OCI-LY3 (cell line): ENCODE results near the gene ERC2.

Experiments
- H2AFZ ChIP-seq: fragments of 200-600, 300-600 bp; shearing (Covaris generic); 2 replicates; pipeline ENCODE4 v1.6.0; 2014; ENCODE audit warnings: antibody characterized with exemption, low read depth, low read length
- H3K27ac ChIP-seq: fragments of 200-600, 300-600 bp; sonication (generic); 2 replicates; pipeline ENCODE4 v1.5.1; 2014; ENCODE audit warnings: mild to moderate bottlenecking, low read length, moderate library complexity, mixed read lengths
- H3K27me3 ChIP-seq: fragments of 200-600, 300-600 bp; sonication (generic); 2 replicates; pipeline ENCODE4 v1.6.1; 2014; ENCODE audit warnings: low read depth, low read length, mixed read lengths
- H3K36me3 ChIP-seq: fragments of 200-600, 300-600 bp; sonication (generic); replicated peaks from 2 replicates; pipeline ENCODE3; 2014; ENCODE audit warnings: low read depth, low read length, mixed read lengths
- H3K4me1 ChIP-seq: fragments of 300-600, 200-600 bp; sonication (generic); 2 replicates; pipeline ENCODE4 v1.6.1; 2014; ENCODE audit warnings: low read length, mixed read lengths
- H3K4me2 ChIP-seq: fragments of 200-600, 300-600 bp; sonication (generic); 2 replicates; pipeline ENCODE4 v1.6.1; 2014; ENCODE audit warnings: low read length, mixed read lengths
- H3K4me3 ChIP-seq: fragments of 300-600, 200-600 bp; sonication (generic); 2 replicates; pipeline ENCODE4 v1.5.1; 2014; ENCODE audit warnings: antibody characterized with exemption, mild to moderate bottlenecking, low read length, moderate library complexity
- H3K79me2 ChIP-seq: fragments of 300-600, 200-600 bp; shearing (Covaris generic); 2 replicates; pipeline ENCODE4 v1.6.1; 2014; ENCODE audit warnings: mild to moderate bottlenecking, low read length, mixed read lengths
- H3K9ac ChIP-seq: fragments of 300-600, 200-600 bp; shearing (Covaris generic); 2 replicates; pipeline ENCODE4 v1.6.0; 2014; ENCODE audit warnings: mild to moderate bottlenecking, low read length, moderate library complexity
- H3K9me3 ChIP-seq: fragments of 200-600, 300-600 bp; shearing (Covaris generic); 2 replicates; pipeline ENCODE4 v1.6.1; 2014; ENCODE audit warnings: low read length, mixed read lengths; ENCODE audit not compliant: insufficient read depth
- H4K20me1 ChIP-seq: fragments of 200-600, 300-600 bp; sonication (generic); 2 replicates; pipeline ENCODE4 v1.6.1; 2016; ENCODE audit warnings: low read length, mixed read lengths; ENCODE audit not compliant: insufficient read depth
- EZH2phosphoT487 ChIP-seq: fragments of 200-600 bp; shearing (Covaris generic); IDR thresholded peaks from 2 replicates; pipeline ENCODE4 v1.6.1; 2018; ENCODE audit warnings: antibody characterized with exemption, mixed run types, low read depth
- TF ChIP-seq, protein P1 (sequence below): fragments of 200-600, 300-600 bp; sonication (generic); IDR thresholded peaks from 2 replicates; pipeline ENCODE4 v1.5.1; 2014; ENCODE audit warnings: antibody characterized with exemption, low read length, low read depth

ERC2 gene

DNA sequence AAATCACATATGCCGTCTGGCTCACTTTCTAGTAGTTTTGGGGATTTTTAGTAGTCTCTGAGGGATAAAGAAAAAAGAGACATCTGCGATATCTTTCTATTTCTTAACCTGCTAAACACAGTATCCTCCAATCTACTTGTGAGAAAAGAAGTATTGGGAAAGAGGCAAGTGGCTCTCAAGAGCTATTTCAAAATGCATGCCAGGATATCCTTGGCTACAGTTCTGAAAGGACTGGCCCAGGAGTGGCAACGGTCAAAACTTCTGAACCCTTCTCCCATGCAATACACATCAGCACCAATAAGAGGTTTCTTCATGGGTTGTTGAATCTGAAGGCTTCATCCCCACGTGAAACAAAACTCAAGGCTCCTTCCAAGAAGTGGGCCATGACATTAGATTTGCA lies 777.1 kb downstream of the ERC2 start:
- peaks cover 11% of the 10 kb centered on the region; the same call in 1 of the 2 replicates for H3K4me1 ChIP-seq
- H3K4me2 ChIP-seq = no peak overlapping the region
- H2AFZ ChIP-seq = no peak overlapping the region

DNA sequence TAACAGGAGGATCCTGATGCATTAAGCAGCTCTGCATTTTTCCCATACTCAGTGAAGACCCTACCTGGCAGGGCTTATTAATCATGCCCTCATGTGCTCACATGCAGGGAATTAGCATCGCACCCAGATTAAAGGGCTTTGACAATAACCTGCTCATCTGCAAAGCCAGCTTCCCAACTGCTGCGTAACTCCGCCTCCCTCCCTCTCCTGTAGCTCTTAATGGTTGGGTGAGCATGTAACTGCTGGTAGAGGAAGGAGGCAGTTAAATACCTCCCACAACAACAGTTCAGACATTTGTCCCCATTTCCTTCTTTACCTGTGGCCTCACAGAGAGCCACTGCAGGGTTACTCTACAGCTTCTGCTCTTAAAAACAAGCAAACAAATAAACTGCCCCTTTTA lies 777.5 kb downstream of the ERC2 start:
- Histone ChIP-seq H3K27ac (no peak overlapping the region), H3K4me3 (no peak overlapping the region), H3K79me2 (no peaks in the 10 kb centered on the region), H3K4me2 (no peak overlapping the region), H3K36me3 (no peaks in the 10 kb centered on the region), H3K4me1 (peaks cover 11% of the 10 kb centered on the region; the same call in 1 of the 2 replicates), H3K27me3 (peaks cover 31% of the 10 kb centered on the region), H3K9ac (no peak overlapping the region), H2AFZ (no peak overlapping the region), H4K20me1 (no peaks in the 10 kb centered on the region), H3K9me3 (no peaks in the 10 kb centered on the region)
- TF ChIP-seq, protein P1, sequence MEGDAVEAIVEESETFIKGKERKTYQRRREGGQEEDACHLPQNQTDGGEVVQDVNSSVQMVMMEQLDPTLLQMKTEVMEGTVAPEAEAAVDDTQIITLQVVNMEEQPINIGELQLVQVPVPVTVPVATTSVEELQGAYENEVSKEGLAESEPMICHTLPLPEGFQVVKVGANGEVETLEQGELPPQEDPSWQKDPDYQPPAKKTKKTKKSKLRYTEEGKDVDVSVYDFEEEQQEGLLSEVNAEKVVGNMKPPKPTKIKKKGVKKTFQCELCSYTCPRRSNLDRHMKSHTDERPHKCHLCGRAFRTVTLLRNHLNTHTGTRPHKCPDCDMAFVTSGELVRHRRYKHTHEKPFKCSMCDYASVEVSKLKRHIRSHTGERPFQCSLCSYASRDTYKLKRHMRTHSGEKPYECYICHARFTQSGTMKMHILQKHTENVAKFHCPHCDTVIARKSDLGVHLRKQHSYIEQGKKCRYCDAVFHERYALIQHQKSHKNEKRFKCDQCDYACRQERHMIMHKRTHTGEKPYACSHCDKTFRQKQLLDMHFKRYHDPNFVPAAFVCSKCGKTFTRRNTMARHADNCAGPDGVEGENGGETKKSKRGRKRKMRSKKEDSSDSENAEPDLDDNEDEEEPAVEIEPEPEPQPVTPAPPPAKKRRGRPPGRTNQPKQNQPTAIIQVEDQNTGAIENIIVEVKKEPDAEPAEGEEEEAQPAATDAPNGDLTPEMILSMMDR = no peak
- TF ChIP-seq EZH2phosphoT487 = no peak

More for the DNA sequence above, 777.1 kb downstream of the ERC2 start:
- no peaks in the 10 kb centered on the region for H4K20me1 ChIP-seq
- H3K36me3 ChIP-seq = no peaks in the 10 kb centered on the region
- no peaks in the 10 kb centered on the region for H3K79me2 ChIP-seq
- no peak for TF ChIP-seq EZH2phosphoT487
- TF ChIP-seq, protein P1 = no peak
- H3K27me3 ChIP-seq = peaks cover 31% of the 10 kb centered on the region
- H3K4me3 ChIP-seq = no peak overlapping the region
- H3K9ac ChIP-seq = no peak overlapping the region
- no peak overlapping the region for H3K27ac ChIP-seq
- no peaks in the 10 kb centered on the region for H3K9me3 ChIP-seq

DNA sequence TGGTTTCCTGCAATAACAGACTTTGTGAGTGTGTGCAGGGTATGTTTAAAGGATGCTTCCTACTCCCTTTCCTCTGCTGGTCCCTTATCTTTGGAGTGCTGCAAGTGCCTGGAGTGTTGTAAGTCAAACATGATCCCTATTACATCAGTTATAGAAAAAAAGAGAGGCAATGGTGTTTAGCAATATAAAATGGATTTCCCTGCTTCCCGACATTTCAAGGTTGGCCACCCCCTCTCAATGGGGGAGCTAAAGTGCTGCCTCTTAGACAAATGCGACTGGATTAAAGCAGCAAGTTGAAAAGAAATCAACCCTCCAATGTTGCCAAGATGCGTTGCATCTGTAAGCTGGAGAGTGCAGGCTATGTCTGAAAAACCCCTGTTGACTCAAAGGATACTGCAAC lies 778.1 kb downstream of the ERC2 start:
- H2AFZ ChIP-seq = no peak overlapping the region
- no peak overlapping the region for H3K4me3 ChIP-seq
- no peak overlapping the region for H3K9ac ChIP-seq
- no peaks in the 10 kb centered on the region for H3K79me2 ChIP-seq
- no peaks in the 10 kb centered on the region for H4K20me1 ChIP-seq
- H3K27me3 ChIP-seq = peaks cover 31% of the 10 kb centered on the region
- no peak overlapping the region for H3K27ac ChIP-seq
- TF ChIP-seq, protein P1 = no peak
- TF ChIP-seq EZH2phosphoT487 = no peak
- H3K4me2 ChIP-seq = no peak overlapping the region
- no peaks in the 10 kb centered on the region for H3K9me3 ChIP-seq
- H3K4me1 ChIP-seq = peaks cover 11% of the 10 kb centered on the region; the same call in 1 of the 2 replicates
- no peaks in the 10 kb centered on the region for H3K36me3 ChIP-seq

DNA sequence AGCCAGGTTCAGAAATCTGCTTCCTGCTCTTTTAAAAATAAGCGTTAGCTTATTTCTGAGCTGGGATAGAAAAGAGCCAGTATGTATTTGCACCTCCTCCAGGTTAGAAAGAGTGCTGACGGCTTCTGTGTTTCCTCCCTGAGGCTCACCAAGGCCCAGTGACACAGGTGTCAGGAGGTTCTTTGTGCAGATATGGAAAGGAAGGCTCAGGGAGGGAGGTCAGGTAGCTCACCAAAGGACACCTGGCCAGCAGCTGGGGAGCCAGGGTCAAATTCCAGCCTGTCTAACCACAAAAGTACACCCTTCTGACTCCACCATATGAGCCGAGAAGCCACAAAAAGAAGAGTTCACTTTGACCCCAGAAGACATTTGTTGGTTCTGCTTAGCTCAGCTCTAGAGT lies 780.1 kb downstream of the ERC2 start:
- no peaks in the 10 kb centered on the region for H3K79me2 ChIP-seq
- H4K20me1 ChIP-seq = no peaks in the 10 kb centered on the region
- no peak for TF ChIP-seq EZH2phosphoT487
- TF ChIP-seq, protein P1 = no peak
- H2AFZ ChIP-seq = no peak overlapping the region; the same call in 1 of the 2 replicates
- no peaks in the 10 kb centered on the region for H3K9me3 ChIP-seq
- no peak overlapping the region for H3K4me2 ChIP-seq
- no peak overlapping the region for H3K27ac ChIP-seq
- H3K27me3 ChIP-seq = peaks cover 31% of the 10 kb centered on the region
- H3K4me1 ChIP-seq = peaks cover 11% of the 10 kb centered on the region; the same call in 1 of the 2 replicates
- H3K9ac ChIP-seq = no peak overlapping the region
- no peaks in the 10 kb centered on the region for H3K36me3 ChIP-seq
- no peak overlapping the region for H3K4me3 ChIP-seq
